ENCODE results near the gene DUSP14.
"Not testable (repeated sequence)": the region's sequence is repeated elsewhere in the genome, so short reads cannot be mapped to it uniquely, and the experiment has no call there.

DUSP14 gene

GRCh38 chr17:37489197-37490001 is at the start of gene DUSP14:
Gene DUSP14, plus strand, starts transcription at chr17:37489891. Its CDS starts 22,382 bp downstream, at chr17:37512273.
- peak; percentile 54 for DNase-seq

GRCh38 chr17:37440424-37440823 is 49.3 kb upstream of the DUSP14 start:
- DNase-seq: no peak

- DNase-seq: not testable (repeated sequence)
These were observed 48.2 kb upstream of the DUSP14 start for GRCh38 chr17:37441369-37442014.

GRCh38 chr17:37446027-37446426 is 43.7 kb upstream of the DUSP14 start:
- DNase-seq: no peak

- DNase-seq: no peak
These were observed 42.0 kb upstream of the DUSP14 start for GRCh38 chr17:37447641-37448040.

GRCh38 chr17:37450112-37450511 is 39.6 kb upstream of the DUSP14 start:
- DNase-seq: no peak

- DNase-seq: not testable (repeated sequence)
These were observed 31.9 kb upstream of the DUSP14 start for GRCh38 chr17:37457801-37458200.

- no peak for DNase-seq
These were observed 30.9 kb upstream of the DUSP14 start for GRCh38 chr17:37458805-37459204.

GRCh38 chr17:37461668-37462067 is 28.0 kb upstream of the DUSP14 start:
- DNase-seq: no peak

GRCh38 chr17:37462492-37462891 is 27.2 kb upstream of the DUSP14 start:
- DNase-seq: no peak

- DNase-seq: no peak
These were observed 26.7 kb upstream of the DUSP14 start for GRCh38 chr17:37463039-37463438.

- no peak for DNase-seq
These were observed 24.5 kb upstream of the DUSP14 start for GRCh38 chr17:37465069-37465616.

- no peak for DNase-seq
These were observed 23.2 kb upstream of the DUSP14 start for GRCh38 chr17:37466471-37466870.

GRCh38 chr17:37470181-37470580 is 19.5 kb upstream of the DUSP14 start:
- DNase-seq: no peak

- DNase-seq: no peak
These were observed 13.8 kb upstream of the DUSP14 start for GRCh38 chr17:37475731-37476420.

GRCh38 chr17:37476431-37477120 is 13.1 kb upstream of the DUSP14 start:
- DNase-seq: no peak

GRCh38 chr17:37478187-37478586 is 11.5 kb upstream of the DUSP14 start:
- DNase-seq: no peak

GRCh38 chr17:37479025-37479424 is 10.7 kb upstream of the DUSP14 start:
- no peak for DNase-seq

- DNase-seq: no peak
These were observed 9.3 kb upstream of the DUSP14 start for GRCh38 chr17:37480427-37480826.

GRCh38 chr17:37481001-37481665 is 8.6 kb upstream of the DUSP14 start:
- no peak for DNase-seq

- no peak for DNase-seq
These were observed 6.2 kb upstream of the DUSP14 start for GRCh38 chr17:37483311-37484039.

All from KG1 (cell line).